ENCODE data around the gene RAPGEF4. TPM values are rescaled to one million over a fixed set of nuclear protein-coding genes. Genes with fewer than 3 reads are reported as not detected.

The RAPGEF4 gene
- total and polyA plus RNA-seq, 2 of the 8 experiments (the other 6 are each of a cell fraction or from before 2014, with no cell fraction given), result 1.2 to 2.6 TPM

DNA sequence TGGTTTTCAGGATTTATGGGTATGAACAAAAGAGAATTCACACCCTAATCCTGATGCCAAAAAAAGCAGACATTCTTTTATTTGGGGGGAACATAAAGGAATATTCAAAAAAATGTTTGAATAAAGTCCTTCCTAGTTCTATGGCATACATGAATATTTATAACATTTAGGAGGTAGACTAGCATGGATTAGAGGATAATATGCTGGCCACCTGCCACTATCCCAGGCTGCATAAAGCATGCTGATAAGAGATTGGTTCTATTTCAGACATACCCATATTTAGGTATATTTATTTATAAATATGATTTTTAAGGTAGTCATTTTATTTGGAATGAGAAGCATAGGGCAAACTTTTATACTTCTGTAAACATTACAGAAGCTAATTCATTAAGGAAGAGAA lies 305.1 kb downstream of the RAPGEF4 start:
- Histone ChIP-seq H4K8ac (ENCODE audit: extremely low read depth, insufficient read depth, low read length) (no peak overlapping the region), H2AK5ac (ENCODE audit: low read depth, low read length) (no peak overlapping the region), H3K4ac (replicated peaks; ENCODE audit: insufficient read length, low read depth, low read length) (no peak overlapping the region), H2BK20ac (ENCODE audit: low read length) (no peak overlapping the region), H3K79me1 (ENCODE audit: low read depth, low read length) (no peaks in the 10 kb centered on the region), H3K56ac (replicated peaks; ENCODE audit: insufficient read length, low read depth, low read length) (no peak overlapping the region), H3K9ac (replicated peaks in 1 of 4; ENCODE audit: extremely low read depth in 1 of 4, low read depth in 3 of 4, low read length in 3 of 4) (no peak overlapping the region), H4K91ac (replicated peaks; ENCODE audit: insufficient read length, low read length) (no peak overlapping the region), H4K20me1 (replicated peaks in 1 of 2; ENCODE audit: control insufficient read depth in 1 of 2, insufficient read depth in 2 of 2, low read length in 2 of 2) (no peaks in the 10 kb centered on the region), H3K79me2 (ENCODE audit: control insufficient read depth in 1 of 2, insufficient read depth in 2 of 2, low read length in 2 of 2) (no peaks in the 10 kb centered on the region), H3K4me1 (replicated peaks in 1 of 4; ENCODE audit: control insufficient read depth in 3 of 4, insufficient read depth in 4 of 4, low read length in 3 of 4) (no peaks in the 10 kb centered on the region; a peak in 1 of 7 replicates), H2BK12ac (ENCODE audit: low read depth, low read length) (no peak overlapping the region), H3K4me3 (ENCODE audit: extremely low read depth in 1 of 4, insufficient read depth in 2 of 4, low read depth in 3 of 4, low read length in 4 of 4) (no peak overlapping the region), H3K36me3 (ENCODE audit: control insufficient read depth in 2 of 4, insufficient read depth in 4 of 4, low read length in 3 of 4) (no peaks in the 10 kb centered on the region), H2BK5ac (ENCODE audit: low read depth, low read length) (no peak overlapping the region), H3K18ac (ENCODE audit: extremely low read depth, low read length) (no peak overlapping the region), H3K14ac (ENCODE audit: insufficient read length) (no peak overlapping the region), H2BK120ac (replicated peaks; ENCODE audit: low read depth, low read length) (no peak overlapping the region), H2AFZ (ENCODE audit: low read length) (no peak overlapping the region), H3K27me3 (replicated peaks in 1 of 4; ENCODE audit: control insufficient read depth in 3 of 4, extremely low read depth in 1 of 4, insufficient read depth in 3 of 4, low read length in 3 of 4) (no peaks in the 10 kb centered on the region), H4K5ac (ENCODE audit: insufficient read length, low read depth, low read length) (no peak overlapping the region), H3K23ac (ENCODE audit: insufficient read length) (no peak overlapping the region), H2BK15ac (ENCODE audit: low read length) (no peak overlapping the region), H3K4me2 (ENCODE audit: insufficient read depth in 1 of 2, low read depth in 2 of 2, low read length in 2 of 2) (no peak overlapping the region), H3K27ac (ENCODE audit: low read depth, low read length) (no peak overlapping the region), H3K9me3 (ENCODE audit: insufficient read depth in 2 of 2, low read depth in 1 of 2, low read length in 1 of 2) (no peaks in the 10 kb centered on the region), H3K23me2 (ENCODE audit: low read depth, low read length) (no peaks in the 10 kb centered on the region)
- no peak for FAIRE-seq
- no peak for DNase-seq (ENCODE audit: low read depth in 1 of 2, low spot score in 2 of 2)
- POLR2A ChIA-PET (ENCODE audit: partially characterized antibody), result no interaction called here
- CTCF ChIA-PET (ENCODE audit: partially characterized antibody), result interaction anchor here (0.6 to 1.6 kb wide), 4 partner anchors 14 to 170 kb away, joined by 3 to 5 read pairs (median 3); no protein-coding TSS in a partner anchor
- TF ChIP-seq GABPA (IDR thresholded peaks at IDR 0.05; ENCODE audit: borderline replicate concordance, insufficient read depth, low read length) (no peak), CTBP2 (IDR thresholded peaks at IDR 0.05; ENCODE audit: borderline replicate concordance, insufficient read depth, insufficient read length, low read length) (no peak), ASH2L (IDR thresholded peaks at IDR 0.05; ENCODE audit: low read length) (no peak), YY1 (IDR thresholded peaks at IDR 0.05; ENCODE audit: low read depth, low read length) (no peak), SP2 (IDR thresholded peaks at IDR 0.05; ENCODE audit: low read length) (no peak), CHD2 (IDR thresholded peaks at IDR 0.05; ENCODE audit: low read length) (no peak)

Measured in H1 (cell line).